HepG2 (cell line): ENCODE measurements around the gene NOL4L. TPM values are rescaled to one million over a fixed set of nuclear protein-coding genes. Genes with fewer than 3 reads are reported as not detected.
A peak's percentile ranks its signal among the peaks of the same experiment; 100 is the strongest.

Source experiments
- ATAC-seq: fragments of 200-7000 bp; cut with Tn5 transposase; 3 replicates; pipeline ENCODE4 v1.9.1; 2020; ENCODE audit warnings: mild to moderate bottlenecking, moderate library complexity
- BruUV-seq: library from RNA; stranded (reverse); fragments of 400-500 nt; replicated peaks from 2 replicates; lab custom pipeline; 2021; lab: Mats Ljungman, UMichigan
- CTCF ChIA-PET: fragments of 300-600 bp; formaldehyde crosslinking; extraction: SDS; loops from one replicate; lab custom pipeline; 2021; ENCODE audit warnings: low total read pairs, inconsistent platforms, low intra/inter-chr PET ratio; lab: Yijun Ruan, JAX
- POLR2A ChIA-PET: fragments of 350-600 bp; sonication (Branson Sonifier 250); formaldehyde crosslinking; loops from one replicate; lab custom pipeline; 2020; ENCODE audit warnings: antibody characterized with exemption, inconsistent platforms; lab: Yijun Ruan, JAX
- DNase-seq: peaks from one replicate; pipeline ENCODE4 v3.0.0-alpha.2; 2015; ENCODE audit warnings: low spot score
- FAIRE-seq: peaks from 3 replicates; lab custom pipeline; 2011; peaks lifted over from hg19 to GRCh38; lab: Jason Lieb, UNC
- H2AFZ ChIP-seq: one replicate; pipeline ENCODE4 v1.6.1; 2011; ENCODE audit warnings: low read length, inconsistent platforms
- H3K27ac ChIP-seq: fragments of 300-600 bp; 3 replicates; pipeline ENCODE4 v1.8.0; 2011; ENCODE audit warnings: mixed run types, mild to moderate bottlenecking, mixed read lengths, low read length, inconsistent platforms; ENCODE audit not compliant: insufficient read depth; ENCODE audit errors: extremely low read length
- H3K27me3 ChIP-seq, 2 experiments: fragments of 200-600 bp in 1 of 2; 2 replicates in 1 of 2; 3 replicates in 1 of 2; pipeline versions ENCODE4 v1.6.0 to v1.8.0; 2011; ENCODE audit warnings: low read length in 2 of 2, mild to moderate bottlenecking in 2 of 2, moderate library complexity in 2 of 2, inconsistent platforms in 1 of 2; ENCODE audit not compliant: insufficient read depth in 2 of 2, control insufficient read depth in 1 of 2
- H3K36me3 ChIP-seq, 2 experiments: fragments of 200-600 bp in 1 of 2; replicated peaks in 1 of 2; 2 replicates in 1 of 2; 3 replicates in 1 of 2; pipeline versions ENCODE4 v1.5.1 to v1.8.0; 2011; ENCODE audit warnings: low read length in 2 of 2, inconsistent platforms in 1 of 2; ENCODE audit not compliant: insufficient read depth in 2 of 2, control insufficient read depth in 1 of 2
- H3K4me1 ChIP-seq: 2 replicates; pipeline ENCODE4 v1.5.1; 2012; ENCODE audit warnings: low read length, inconsistent platforms; ENCODE audit not compliant: insufficient read depth
- H3K4me2 ChIP-seq: 2 replicates; pipeline ENCODE4 v1.6.0; 2011; ENCODE audit warnings: low read depth, low read length, inconsistent platforms
- H3K4me3 ChIP-seq, 3 experiments: fragments of 200-600 bp in 1 of 3; sonication (generic), shearing (Covaris generic) in 1 of 3; replicated peaks in 1 of 3; 2 replicates each; pipeline ENCODE4 v1.5.1; 2011 to 2016; ENCODE audit warnings: low read length in 3 of 3, inconsistent platforms in 2 of 3, low read depth in 2 of 3, mild to moderate bottlenecking in 2 of 3, control low read depth in 1 of 3, mixed read lengths in 1 of 3; ENCODE audit not compliant: insufficient read depth in 1 of 3
- H3K79me2 ChIP-seq: one replicate; pipeline ENCODE4 v1.6.1; 2011; ENCODE audit warnings: low read length, inconsistent platforms; ENCODE audit not compliant: insufficient read depth
- H3K9ac ChIP-seq: 2 replicates; pipeline ENCODE4 v1.6.0; 2011; ENCODE audit warnings: mild to moderate bottlenecking, low read depth, low read length, inconsistent platforms; ENCODE audit not compliant: insufficient read depth
- H3K9me3 ChIP-seq: 2 replicates; pipeline ENCODE4 v1.5.1; 2012; ENCODE audit warnings: mild to moderate bottlenecking, low read length
- H4K20me1 ChIP-seq: 2 replicates; pipeline ENCODE4 v1.6.0; 2011; ENCODE audit warnings: inconsistent platforms, mild to moderate bottlenecking, low read length, moderate library complexity; ENCODE audit not compliant: insufficient read depth
- ARID4A ChIP-seq: sonication (generic); formaldehyde crosslinking; IDR thresholded peaks from 2 replicates; pipeline ENCODE4 v1.5.0; 2020; ENCODE audit warnings: mild to moderate bottlenecking, missing genetic modification reagents, borderline replicate concordance
- CBX1 ChIP-seq: IDR thresholded peaks from one replicate; pipeline ENCODE4 v1.6.1; 2016; ENCODE audit warnings: antibody characterized with exemption, low read depth
- E2F1 ChIP-seq: sonication (generic); formaldehyde crosslinking; IDR thresholded peaks from 2 replicates; pipeline ENCODE4 v1.5.0; 2020; ENCODE audit warnings: missing genetic modification reagents
- FOXA1 ChIP-seq, 2 experiments: fragments of 450-650 bp in 1 of 2; sonication (generic) in 1 of 2; formaldehyde crosslinking in 1 of 2; IDR thresholded peaks; 2 replicates each; pipeline versions ENCODE4 v1.4.0 to v1.6.1; 2016 to 2020; ENCODE audit warnings: missing genetic modification reagents in 1 of 2
- GTF3A ChIP-seq: sonication (generic); formaldehyde crosslinking; conservative IDR thresholded peaks from 2 replicates; pipeline ENCODE4 v1.4.0; 2020; ENCODE audit warnings: mild to moderate bottlenecking, missing genetic modification reagents
- HNF4A ChIP-seq: sonication (generic); formaldehyde crosslinking; IDR thresholded peaks from 2 replicates; pipeline ENCODE4 v1.4.0; 2020; ENCODE audit warnings: missing genetic modification reagents
- ISL2 ChIP-seq: sonication (generic); formaldehyde crosslinking; IDR thresholded peaks from 2 replicates; pipeline ENCODE4 v1.5.0; 2020; ENCODE audit warnings: missing genetic modification reagents
- KDM6A ChIP-seq: IDR thresholded peaks from 2 replicates; pipeline ENCODE4 v1.6.1; 2016; ENCODE audit warnings: low read depth
- PHF8 ChIP-seq: sonication (generic); formaldehyde crosslinking; IDR thresholded peaks from 2 replicates; pipeline ENCODE4 v1.5.0; 2020; ENCODE audit warnings: missing genetic modification reagents
- POLR2AphosphoS5 ChIP-seq: IDR thresholded peaks from 2 replicates; pipeline ENCODE4 v1.6.1; 2012; ENCODE audit warnings: low read depth, low read length
- ZNF235 ChIP-seq: sonication (generic); formaldehyde crosslinking; IDR thresholded peaks from 2 replicates; pipeline ENCODE4 v1.8.1; 2023; ENCODE audit warnings: mild to moderate bottlenecking, missing genetic modification reagents, borderline replicate concordance
- ZNF367 ChIP-seq: sonication (generic); formaldehyde crosslinking; IDR thresholded peaks from 2 replicates; pipeline ENCODE4 v1.4.0; 2020; ENCODE audit warnings: missing genetic modification reagents, borderline replicate concordance
- ZNF557 ChIP-seq: sonication (generic); formaldehyde crosslinking; IDR thresholded peaks from 2 replicates; pipeline ENCODE4 v1.4.0; 2020; ENCODE audit warnings: missing genetic modification reagents
- ZNF569 ChIP-seq: sonication (generic); formaldehyde crosslinking; IDR thresholded peaks from 2 replicates; pipeline ENCODE4 v1.5.0; 2020; ENCODE audit warnings: mild to moderate bottlenecking, missing genetic modification reagents, moderate library complexity, borderline replicate concordance
- ZNF747 ChIP-seq: sonication (generic); formaldehyde crosslinking; IDR thresholded peaks from 2 replicates; pipeline ENCODE4 v1.8.1; 2023; ENCODE audit warnings: missing genetic modification reagents, mild to moderate bottlenecking, borderline replicate concordance
- ZNF766 ChIP-seq: sonication (generic); formaldehyde crosslinking; IDR thresholded peaks from 2 replicates; pipeline ENCODE4 v1.5.0; 2020; ENCODE audit warnings: missing genetic modification reagents, borderline replicate concordance
- WGBS: methylation state at CpG from one replicate; pipeline ENCODE4 v1.1.6; 2017; ENCODE audit warnings: low lambda C conversion rate; 5-methylcytosine and 5-hydroxymethylcytosine counted together
- in situ Hi-C: cut with HindIII; loops from 2 replicates; pipeline ENCODE4 v1.10.0; 2017; ENCODE audit warnings: low pct_unique_long_range_greater_than_20kb; ENCODE audit not compliant: extremely low pct_ligation_motif_present
- intact Hi-C: fragments of 100-400 bp; cut with micrococcal nuclease; formaldehyde crosslinking; loops from one replicate; pipeline ENCODE4 v1.10.0; 2022; ENCODE audit not compliant: unreplicated experiment
- polyA plus RNA-seq, 8 experiments: library from polyadenylated mRNA; depleted of rRNA in 3 of 8; stranded (reverse) in 7 of 8; unstranded in 1 of 8; fragments of >200 nt; fragmentation: Illumina TruSeq in 4 of 8; extraction: Trizol in 4 of 8; gene quantifications; 2 replicates each; pipeline versions ENCODE4 v1.2.1 to v1.2.3, GENCODE V29; 2011 to 2016; ENCODE audit warnings: low read depth in 4 of 8, missing spikeins in 1 of 8, mixed read lengths in 1 of 8; ENCODE audit not compliant: insufficient read depth in 1 of 8
- total RNA-seq, 5 experiments: library from RNA; depleted of rRNA; stranded (reverse); fragments of >200 nt; fragmentation: Illumina TruSeq; extraction: Trizol; gene quantifications; 2 replicates each; pipeline ENCODE4 v1.2.3, GENCODE V29; 2016; ENCODE audit warnings: low read depth in 1 of 5
- TF ChIP-seq, protein P1 (sequence below): sonication (generic); IDR thresholded peaks from 2 replicates; pipeline ENCODE4 v1.6.1; 2016; ENCODE audit warnings: low read depth, borderline replicate concordance
- TF ChIP-seq, protein P2 (sequence below): IDR thresholded peaks from 2 replicates; pipeline ENCODE4 v1.6.1; 2018; ENCODE audit warnings: missing genetic modification reagents, mild to moderate bottlenecking, missing compliant biosample characterization

Gene NOL4L
- total and polyA plus RNA-seq, 2 of the 13 experiments (the other 11 are each of a cell fraction or from before 2014, with no cell fraction given): 16.6 to 35.4 TPM

- intact Hi-C loops (loop anchor here (5.0 kb wide), 2 partner anchors 97 to 122 kb away; partner anchors contain the start of gene ASXL1), in situ Hi-C loops (no loop called here)
- Histone ChIP-seq H3K9me3 (no peaks in the 10 kb centered on the region), H4K20me1 (peaks cover 61% of the 10 kb centered on the region), H3K27ac (peak overlapping the region; percentile 35), H2AFZ (no peak overlapping the region), H3K36me3 (peaks cover 0 to 9% of the 10 kb centered on the region in 2 experiments; a peak in 1 of 5 replicates), H3K4me2 (peak overlapping the region; percentile 56), H3K27me3 (no peaks in the 10 kb centered on the region), H3K79me2 (peaks cover 78% of the 10 kb centered on the region), H3K4me1 (peaks cover 78% of the 10 kb centered on the region), H3K9ac (no peak overlapping the region), H3K4me3 (0 out of 6 replicates have a peak overlapping the region, but pooled peaks of 1 of the 3 experiments have one; percentile 1)
- FAIRE-seq (peak; percentile 34), ATAC-seq (no peak), DNase-seq (no peak)
- WGBS: 30% methylated on average over 2 of the region's 2 CpGs
- no TSS peak for BruUV-seq
- POLR2A ChIA-PET: interaction anchor here (1.2 kb wide), 1 partner anchor 9 kb away, joined by 5 read pairs; no protein-coding TSS in a partner anchor
- CTCF ChIA-PET: no interaction called here
- TF ChIP-seq KDM6A: no peak
- no peak for TF ChIP-seq ZNF235 (CRISPR knock-in tag)
- TF ChIP-seq HNF4A: no peak; the same call in 1 of the 2 replicates
- 0 out of 2 replicates have a peak, but pooled peaks have one; percentile 37 for TF ChIP-seq ZNF557
- no peak for TF ChIP-seq ZNF766 (CRISPR knock-in tag)
- no peak for TF ChIP-seq ZNF569 (CRISPR knock-in tag)
- TF ChIP-seq ZNF747 (CRISPR knock-in tag): 0 out of 2 replicates have a peak, but pooled peaks have one; percentile 47
- TF ChIP-seq, protein P1, sequence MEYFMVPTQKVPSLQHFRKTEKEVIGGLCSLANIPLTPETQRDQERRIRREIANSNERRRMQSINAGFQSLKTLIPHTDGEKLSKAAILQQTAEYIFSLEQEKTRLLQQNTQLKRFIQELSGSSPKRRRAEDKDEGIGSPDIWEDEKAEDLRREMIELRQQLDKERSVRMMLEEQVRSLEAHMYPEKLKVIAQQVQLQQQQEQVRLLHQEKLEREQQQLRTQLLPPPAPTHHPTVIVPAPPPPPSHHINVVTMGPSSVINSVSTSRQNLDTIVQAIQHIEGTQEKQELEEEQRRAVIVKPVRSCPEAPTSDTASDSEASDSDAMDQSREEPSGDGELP: no peak
- TF ChIP-seq ISL2: no peak
- no peak for TF ChIP-seq E2F1 (CRISPR knock-in tag)
- TF ChIP-seq PHF8 (CRISPR knock-in tag): no peak
- TF ChIP-seq, protein P2, sequence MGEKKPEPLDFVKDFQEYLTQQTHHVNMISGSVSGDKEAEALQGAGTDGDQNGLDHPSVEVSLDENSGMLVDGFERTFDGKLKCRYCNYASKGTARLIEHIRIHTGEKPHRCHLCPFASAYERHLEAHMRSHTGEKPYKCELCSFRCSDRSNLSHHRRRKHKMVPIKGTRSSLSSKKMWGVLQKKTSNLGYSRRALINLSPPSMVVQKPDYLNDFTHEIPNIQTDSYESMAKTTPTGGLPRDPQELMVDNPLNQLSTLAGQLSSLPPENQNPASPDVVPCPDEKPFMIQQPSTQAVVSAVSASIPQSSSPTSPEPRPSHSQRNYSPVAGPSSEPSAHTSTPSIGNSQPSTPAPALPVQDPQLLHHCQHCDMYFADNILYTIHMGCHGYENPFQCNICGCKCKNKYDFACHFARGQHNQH (CRISPR knock-in tag): no peak
- no peak for TF ChIP-seq ARID4A (CRISPR knock-in tag)
- TF ChIP-seq CBX1: no peak
- no peak for TF ChIP-seq FOXA1 (IDR thresholded peaks at IDR 0.05)
- TF ChIP-seq FOXA1 (CRISPR knock-in tag; IDR thresholded peaks at IDR 0.05): 0 out of 2 replicates have a peak, but pooled peaks have one; percentile 0
- no peak for TF ChIP-seq POLR2AphosphoS5
- TF ChIP-seq ZNF367: no peak
- no peak for TF ChIP-seq GTF3A (CRISPR knock-in tag)
Observed at GRCh38 chr20:32479697-32480171, 105.4 kb downstream of the NOL4L start.
